Umbilical cord (tissue), 2 donors: Measurements from ENCODE around the gene NPPB. TPM values are rescaled to one million over a fixed set of nuclear protein-coding genes. Genes with fewer than 3 reads are reported as not detected.

ENCODE experiments used
- DNase-seq: peaks from one replicate; pipeline ENCODE4 v3.0.0-alpha.2; 2015; ENCODE audit warnings: low spot score
- total RNA-seq: library from RNA; depleted of rRNA; stranded (reverse); fragments of >200 nt; gene quantifications from one replicate; pipeline ENCODE4 v1.2.3, GENCODE V29; 2014; ENCODE audit warnings: low replicate concordance; ENCODE audit not compliant: insufficient read depth

Gene NPPB
- total RNA-seq, 1 donor from 2014 or later: not detected

GRCh38 chr1:11833900-11834299 is 24.8 kb downstream of the NPPB start:
- no peak for DNase-seq

GRCh38 chr1:11833497-11833896 is 25.2 kb downstream of the NPPB start:
- no peak for DNase-seq

- no peak for DNase-seq
These were observed 26.6 kb downstream of the NPPB start for GRCh38 chr1:11831945-11832725.

- DNase-seq: no peak
These were observed 30.2 kb downstream of the NPPB start for GRCh38 chr1:11828511-11828910.

GRCh38 chr1:11826946-11827345 is 31.8 kb downstream of the NPPB start:
- no peak for DNase-seq

- DNase-seq: no peak
These were observed 33.6 kb downstream of the NPPB start for GRCh38 chr1:11825131-11825530.

- DNase-seq: no peak
These were observed 35.2 kb downstream of the NPPB start for GRCh38 chr1:11823366-11824137.

GRCh38 chr1:11822091-11822490 is 36.7 kb downstream of the NPPB start:
- no peak for DNase-seq

- no peak for DNase-seq
These were observed 41.6 kb downstream of the NPPB start for GRCh38 chr1:11817192-11817591.

- no peak for DNase-seq
These were observed 45.7 kb downstream of the NPPB start for GRCh38 chr1:11813021-11813420.

Other genes with a start within 250 kb of the NPPB start
- 4.1 TPM for gene FBXO2, start 204.5 kb downstream of the NPPB start, total RNA-seq
- 7.9 TPM for gene FBXO44, start 204.1 kb downstream of the NPPB start, total RNA-seq
- 0.48 TPM for gene FBXO6, start 194.7 kb downstream of the NPPB start, total RNA-seq
- 15.2 TPM for gene MAD2L2, start 177.8 kb downstream of the NPPB start, total RNA-seq
- 1.4 TPM for gene DRAXIN, start 167.2 kb downstream of the NPPB start, total RNA-seq
- 43.3 TPM for gene AGTRAP, start 122.8 kb downstream of the NPPB start, total RNA-seq
- gene C1orf167, start 96.8 kb downstream of the NPPB start, total RNA-seq: 2.6 TPM
- gene MTHFR, start 53.0 kb downstream of the NPPB start, total RNA-seq: 17.1 TPM
- gene CLCN6, start 52.8 kb downstream of the NPPB start, total RNA-seq: 7.9 TPM
- gene NPPA, start 11.2 kb downstream of the NPPB start, total RNA-seq: not detected
- gene KIAA2013, start 67.5 kb upstream of the NPPB start, total RNA-seq: 44.3 TPM
- gene PLOD1, start 75.8 kb upstream of the NPPB start, total RNA-seq: 238 TPM
- 25.5 TPM for gene MFN2, start 121.5 kb upstream of the NPPB start, total RNA-seq
- 14.0 TPM for gene MIIP, start 160.6 kb upstream of the NPPB start, total RNA-seq
- gene TNFRSF8, start 204.4 kb upstream of the NPPB start, total RNA-seq: 0.24 TPM